HCT116 (cell line): ENCODE measurements around the gene IFI30. TPM values are rescaled to one million over a fixed set of nuclear protein-coding genes. Genes with fewer than 3 reads are reported as not detected.

ENCODE experiments used
- ATAC-seq: fragments of 200-7000 bp; cut with Tn5 transposase; 2 replicates; pipeline ENCODE4 v1.9.1; 2020; ENCODE audit warnings: mild to moderate bottlenecking, moderate library complexity
- BruUV-seq: library from RNA; stranded (reverse); fragments of 400-500 nt; replicated peaks from 2 replicates; lab custom pipeline; 2021; lab: Mats Ljungman, UMichigan
- CTCF ChIA-PET: fragments of 300-600 bp; sonication (Branson Sonifier 250); formaldehyde crosslinking; loops from one replicate; lab custom pipeline; 2021; ENCODE audit warnings: antibody characterized with exemption; lab: Charles Lee
- POLR2A ChIA-PET: fragments of 300-600, 350-600 bp; sonication (Branson Sonifier 250); formaldehyde crosslinking; loops from one replicate; lab custom pipeline; 2021; ENCODE audit warnings: antibody characterized with exemption; lab: Charles Lee
- RAD21 ChIA-PET, 2 experiments: fragments of 300-600 bp; sonication (Branson Sonifier 250); formaldehyde crosslinking; loops; one replicate each; lab custom pipeline; 2023; ENCODE audit warnings: low total read pairs in 2 of 2; ENCODE audit not compliant: uncharacterized antibody in 2 of 2, unreplicated experiment in 2 of 2, low non-redundant PET in 1 of 2; lab: Charles Lee
- DNase-seq: peaks from one replicate; pipeline ENCODE4 v3.0.0-alpha.2; 2010; ENCODE audit warnings: low read depth, low spot score
- H2AFZ ChIP-seq: fragments of 200-600 bp; shearing (Covaris generic), sonication (generic); 2 replicates; pipeline ENCODE4 v1.6.1; 2017; ENCODE audit warnings: low read depth, mixed run types, mixed read lengths, antibody characterized with exemption, low read length; ENCODE audit not compliant: poor library complexity, severe bottlenecking
- H3K27ac ChIP-seq: 2 replicates; pipeline ENCODE4 v1.5.1; 2012; ENCODE audit warnings: low read depth, low read length
- H3K27me3 ChIP-seq: fragments of 200-600 bp; sonication (generic); 2 replicates; pipeline ENCODE4 v1.6.1; 2016; ENCODE audit warnings: mixed run types, low read length, mixed read lengths; ENCODE audit not compliant: insufficient read depth
- H3K36me3 ChIP-seq, 2 experiments: fragments of 200-500 bp in 1 of 2; fragments of 200-600 bp in 1 of 2; sonication (Bioruptor generic) in 1 of 2; sonication (generic) in 1 of 2; 2 replicates each; pipeline versions ENCODE4 v1.5.1 to v1.6.1; 2014 to 2016; ENCODE audit warnings: low read length in 2 of 2, inconsistent platforms in 1 of 2, mixed read lengths in 1 of 2, mixed run types in 1 of 2; ENCODE audit not compliant: insufficient read depth in 2 of 2, control insufficient read depth in 1 of 2
- H3K4me1 ChIP-seq, 2 experiments: fragments of 200-600 bp in 1 of 2; sonication (generic) in 1 of 2; 2 replicates each; pipeline versions ENCODE4 v1.5.1 to v1.6.1; 2012 to 2017; ENCODE audit warnings: low read length in 2 of 2, inconsistent platforms in 1 of 2, mild to moderate bottlenecking in 1 of 2, mixed read lengths in 1 of 2, mixed run types in 1 of 2, moderate library complexity in 1 of 2; ENCODE audit not compliant: insufficient read depth in 2 of 2, control insufficient read depth in 1 of 2
- H3K4me2 ChIP-seq: fragments of 200-600 bp; sonication (generic); 2 replicates; pipeline ENCODE4 v1.6.1; 2017; ENCODE audit warnings: mixed run types, low read length, mixed read lengths
- H3K4me3 ChIP-seq, 2 experiments: fragments of 200-600 bp in 1 of 2; sonication (generic) in 1 of 2; replicated peaks in 1 of 2; 2 replicates each; pipeline ENCODE4 v1.5.1; 2011 to 2016; ENCODE audit warnings: low read length in 2 of 2, control low read depth in 1 of 2, low read depth in 1 of 2, mild to moderate bottlenecking in 1 of 2, mixed read lengths in 1 of 2, mixed run types in 1 of 2
- H3K79me2 ChIP-seq: fragments of 200-600 bp; sonication (generic); 2 replicates; pipeline ENCODE4 v1.6.1; 2017; ENCODE audit warnings: mild to moderate bottlenecking, mixed run types, low read length, moderate library complexity, mixed read lengths; ENCODE audit not compliant: insufficient read depth
- H3K9ac ChIP-seq: fragments of 200-600 bp; sonication (generic); 2 replicates; pipeline ENCODE4 v1.6.1; 2016; ENCODE audit warnings: low read length, mixed read lengths
- H3K9me2 ChIP-seq: fragments of 200-600 bp; sonication (generic), shearing (Covaris generic); 2 replicates; pipeline ENCODE4 v1.6.1; 2017; ENCODE audit warnings: mixed run types, mild to moderate bottlenecking, moderate library complexity; ENCODE audit not compliant: insufficient read depth
- H3K9me3 ChIP-seq, 2 experiments: fragments of 200-500 bp in 1 of 2; fragments of 200-600 bp in 1 of 2; sonication (Bioruptor generic) in 1 of 2; sonication (generic) in 1 of 2; 2 replicates each; pipeline ENCODE4 v1.6.1; 2014 to 2017; ENCODE audit warnings: low read length in 2 of 2, mixed read lengths in 2 of 2, inconsistent platforms in 1 of 2, low read depth in 1 of 2, mild to moderate bottlenecking in 1 of 2, mixed run types in 1 of 2, moderate library complexity in 1 of 2; ENCODE audit not compliant: control insufficient read depth in 1 of 2, insufficient read depth in 1 of 2
- H4K20me1 ChIP-seq: fragments of 200-600 bp; sonication (generic), shearing (Covaris generic); 2 replicates; pipeline ENCODE4 v1.6.1; 2017; ENCODE audit warnings: mixed run types, mild to moderate bottlenecking, moderate library complexity; ENCODE audit not compliant: insufficient read depth
- CTCF ChIP-seq, 3 experiments: fragments of 200-600 bp in 1 of 3; sonication (generic) in 1 of 3; IDR thresholded peaks in 2 of 3; conservative IDR thresholded peaks in 1 of 3; 2 replicates each; pipeline ENCODE4 v1.5.1; 2012 to 2017; ENCODE audit warnings: low read depth in 2 of 3, low read length in 2 of 3, antibody characterized with exemption in 1 of 3, borderline replicate concordance in 1 of 3, control low read depth in 1 of 3, mild to moderate bottlenecking in 1 of 3, mixed read lengths in 1 of 3, mixed run types in 1 of 3, moderate library complexity in 1 of 3; ENCODE audit not compliant: insufficient read depth in 1 of 3
- ELF1 ChIP-seq: IDR thresholded peaks from 2 replicates; pipeline ENCODE4 v1.6.1; 2012; ENCODE audit warnings: low read depth, borderline replicate concordance
- FOSL1 ChIP-seq: IDR thresholded peaks from 2 replicates; pipeline ENCODE4 v1.6.1; 2012; ENCODE audit warnings: low read depth
- JUND ChIP-seq: IDR thresholded peaks from 2 replicates; pipeline ENCODE4 v1.6.1; 2012
- MAX ChIP-seq: IDR thresholded peaks from 2 replicates; pipeline ENCODE4 v1.6.1; 2012
- POLR2A ChIP-seq: IDR thresholded peaks from 2 replicates; pipeline ENCODE4 v1.7.0; 2011; ENCODE audit warnings: borderline replicate concordance; ENCODE audit not compliant: insufficient read depth, insufficient read length; ENCODE audit errors: extremely low read depth
- POLR2AphosphoS5 ChIP-seq: IDR thresholded peaks from 2 replicates; pipeline ENCODE4 v1.6.1; 2011; ENCODE audit warnings: mild to moderate bottlenecking, low read depth, low read length, moderate library complexity
- RAD21 ChIP-seq: IDR thresholded peaks from 2 replicates; pipeline ENCODE4 v1.6.1; 2012; ENCODE audit warnings: low read depth, mild to moderate bottlenecking
- REST ChIP-seq: IDR thresholded peaks from 2 replicates; pipeline ENCODE4 v1.6.1; 2012; ENCODE audit warnings: low read depth
- SIN3A ChIP-seq: IDR thresholded peaks from 2 replicates; pipeline ENCODE4 v1.6.1; 2012; ENCODE audit warnings: low read depth
- SP1 ChIP-seq: IDR thresholded peaks from 2 replicates; pipeline ENCODE4 v1.6.1; 2012; ENCODE audit warnings: low read depth
- SRF ChIP-seq: IDR thresholded peaks from 2 replicates; pipeline ENCODE4 v1.6.1; 2012; ENCODE audit warnings: low read depth
- intact Hi-C: fragments of 100-400 bp; cut with micrococcal nuclease; formaldehyde crosslinking; loops from 2 replicates; pipeline ENCODE4 v1.10.0; 2022
- total RNA-seq: library from RNA; stranded (reverse); gene quantifications from one replicate; pipeline ENCODE4 v1.2.1, GENCODE V29; 2021; ENCODE audit not compliant: unreplicated experiment

IFI30 gene
- total RNA-seq, 1 experiment from 2014 or later, result 64.6 TPM

GRCh38 chr19:18191640-18192062 is 18.0 kb downstream of the IFI30 start:
- no peak for DNase-seq
- Histone ChIP-seq H3K9me2 (no peaks in the 10 kb centered on the region), H3K27ac (peak overlapping the region; percentile 77)
- ATAC-seq, result no peak
- TF ChIP-seq RAD21 (no peak), SIN3A (0 out of 2 replicates have a peak, but pooled peaks have one; percentile 15)
- TF ChIP-seq, all 23 proteins: peak for 1
- H4K20me1 ChIP-seq, result no peaks in the 10 kb centered on the region; the same call in 1 of the 2 replicates
- H3K4me3 ChIP-seq, result peak overlapping the region; percentile 52 to 67
- H3K27me3 ChIP-seq, result no peaks in the 10 kb centered on the region
- peak overlapping the region; percentile 70 for H3K9ac ChIP-seq
- H3K79me2 ChIP-seq, result peaks cover 10% of the 10 kb centered on the region; the same call in 1 of the 2 replicates
- POLR2A ChIA-PET, result interaction anchor here (0.6 to 3.0 kb wide), 10 partner anchors 12 to 245 kb away, joined by 3 to 27 read pairs (median 4); partner anchors contain the start of genes JUND and RAB3A
- peak overlapping the region; percentile 95 for H3K4me2 ChIP-seq
- no TSS peak for BruUV-seq
- H2AFZ ChIP-seq, result no peak overlapping the region
- intact Hi-C loops, result loop anchor here (1.0 kb wide), 1 partner anchor 83 kb away; the partner anchor contains the start of gene IQCN
- RAD21 ChIA-PET, result no interaction called here
- CTCF ChIA-PET, result interaction anchor here (1.1 to 2.2 kb wide), 7 partner anchors 12 to 253 kb away, joined by 3 to 12 read pairs (median 5); partner anchors contain the start of gene RAB3A
- H3K9me3 ChIP-seq, result no peaks in the 10 kb centered on the region
- H3K36me3 ChIP-seq, result peaks cover 2 to 5% of the 10 kb centered on the region in 2 experiments; a peak in 2 of 4 replicates
- peaks cover 17 to 34% of the 10 kb centered on the region in 2 experiments for H3K4me1 ChIP-seq

GRCh38 chr19:18192673-18193387 is 19.2 kb downstream of the IFI30 start, which contains the start of gene MPV17L2:
TSS of gene MPV17L2 (plus strand) at chr19:18193218. CDS start at chr19:18193282, 64 bp downstream.
- Histone ChIP-seq H3K4me2 (peak within 1 kb of the TSS; percentile 95), H4K20me1 (no peaks in the 10 kb centered on the region; the same call in 1 of the 2 replicates), H3K36me3 (peaks cover 2 to 5% of the 10 kb centered on the region in 2 experiments; a peak in 2 of 4 replicates), H3K27ac (peak within 1 kb of the TSS; percentile 77), H3K9me2 (no peaks in the 10 kb centered on the region), H3K4me1 (peaks cover 14 to 26% of the 10 kb centered on the region in 2 experiments), H3K9ac (peak within 1 kb of the TSS; percentile 92), H3K27me3 (no peaks in the 10 kb centered on the region), H3K4me3 (peak within 1 kb of the TSS; percentile 90 to 93), H3K9me3 (no peaks in the 10 kb centered on the region), H3K79me2 (peaks cover 10% of the 10 kb centered on the region; the same call in 1 of the 2 replicates), H2AFZ (no peak within 1 kb of the TSS)
- ChIA-PET RAD21 (no interaction called here), CTCF (interaction anchor here (0.9 to 2.2 kb wide), 9 partner anchors 11 to 221 kb away, joined by 3 to 12 read pairs (median 5); partner anchors contain the start of genes PIK3R2 and RAB3A), POLR2A (interaction anchor here (0.6 to 3.0 kb wide), 11 partner anchors 11 to 244 kb away, joined by 3 to 27 read pairs (median 4); partner anchors contain the start of genes JUND and RAB3A)
- peak; percentile 100 for DNase-seq
- peak; percentile 88 for ATAC-seq
- intact Hi-C loops, result loop anchor here (1.0 kb wide), 1 partner anchor 81 kb away; the partner anchor contains the start of gene IQCN
- no TSS peak for BruUV-seq
- TF ChIP-seq REST (no peak), MAX (peak; percentile 43; the same call in 1 of the 2 replicates), CTCF (IDR thresholded peaks at IDR 0.05 in 2 of 3, conservative IDR thresholded peaks at IDR 0.05 in 1 of 3; ENCODE audit: borderline replicate concordance in 1 of 3, insufficient read depth in 1 of 3, low read depth in 2 of 3, low read length in 2 of 3) (no peak), SIN3A (no peak), FOSL1 (no peak), JUND (no peak), ELF1 (no peak), SRF (no peak), POLR2A (peak; percentile 92), POLR2AphosphoS5 (peak; percentile 90), SP1 (peak; percentile 100)
